Ishikawa (cell line): ENCODE measurements around the gene PDGFC.

Experiments
- CREB1 ChIP-seq: IDR thresholded peaks from 2 replicates; pipeline ENCODE4 v1.6.1; 2012; ENCODE audit warnings: low read depth
- TF ChIP-seq, protein P1 (sequence below): IDR thresholded peaks from 2 replicates; pipeline ENCODE4 v1.6.1; 2012; ENCODE audit warnings: low read depth, mild to moderate bottlenecking

GRCh38 chr4:156949373-156949814 lies 22.2 kb downstream of the PDGFC start:
- TF ChIP-seq, protein P1, sequence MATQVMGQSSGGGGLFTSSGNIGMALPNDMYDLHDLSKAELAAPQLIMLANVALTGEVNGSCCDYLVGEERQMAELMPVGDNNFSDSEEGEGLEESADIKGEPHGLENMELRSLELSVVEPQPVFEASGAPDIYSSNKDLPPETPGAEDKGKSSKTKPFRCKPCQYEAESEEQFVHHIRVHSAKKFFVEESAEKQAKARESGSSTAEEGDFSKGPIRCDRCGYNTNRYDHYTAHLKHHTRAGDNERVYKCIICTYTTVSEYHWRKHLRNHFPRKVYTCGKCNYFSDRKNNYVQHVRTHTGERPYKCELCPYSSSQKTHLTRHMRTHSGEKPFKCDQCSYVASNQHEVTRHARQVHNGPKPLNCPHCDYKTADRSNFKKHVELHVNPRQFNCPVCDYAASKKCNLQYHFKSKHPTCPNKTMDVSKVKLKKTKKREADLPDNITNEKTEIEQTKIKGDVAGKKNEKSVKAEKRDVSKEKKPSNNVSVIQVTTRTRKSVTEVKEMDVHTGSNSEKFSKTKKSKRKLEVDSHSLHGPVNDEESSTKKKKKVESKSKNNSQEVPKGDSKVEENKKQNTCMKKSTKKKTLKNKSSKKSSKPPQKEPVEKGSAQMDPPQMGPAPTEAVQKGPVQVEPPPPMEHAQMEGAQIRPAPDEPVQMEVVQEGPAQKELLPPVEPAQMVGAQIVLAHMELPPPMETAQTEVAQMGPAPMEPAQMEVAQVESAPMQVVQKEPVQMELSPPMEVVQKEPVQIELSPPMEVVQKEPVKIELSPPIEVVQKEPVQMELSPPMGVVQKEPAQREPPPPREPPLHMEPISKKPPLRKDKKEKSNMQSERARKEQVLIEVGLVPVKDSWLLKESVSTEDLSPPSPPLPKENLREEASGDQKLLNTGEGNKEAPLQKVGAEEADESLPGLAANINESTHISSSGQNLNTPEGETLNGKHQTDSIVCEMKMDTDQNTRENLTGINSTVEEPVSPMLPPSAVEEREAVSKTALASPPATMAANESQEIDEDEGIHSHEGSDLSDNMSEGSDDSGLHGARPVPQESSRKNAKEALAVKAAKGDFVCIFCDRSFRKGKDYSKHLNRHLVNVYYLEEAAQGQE: no peak
- no peak for TF ChIP-seq CREB1
